Smooth muscle cell (in vitro differentiated cells): ENCODE data around the gene CNIH1. TPM values are rescaled to one million over a fixed set of nuclear protein-coding genes. Genes with fewer than 3 reads are reported as not detected.
"Not testable (repeated sequence)": the region's sequence is repeated elsewhere in the genome, so short reads cannot be mapped to it uniquely, and the experiment has no call there.

ENCODE experiments used
- DNase-seq: peaks from one replicate; lab custom pipeline; 2025; ENCODE audit not compliant: unreplicated experiment; lab: John Stamatoyannopoulos, UW
- H2AFZ ChIP-seq: fragments of 200-600 bp; sonication (generic); 2 replicates; pipeline ENCODE4 v1.6.0; 2016; ENCODE audit warnings: antibody characterized with exemption, low read depth, mild to moderate bottlenecking
- H3F3A ChIP-seq: fragments of 200-600 bp; sonication (generic); 2 replicates; pipeline ENCODE4 v1.6.0; 2017; ENCODE audit warnings: antibody characterized with exemption, low read depth
- H3K27ac ChIP-seq: fragments of 200-600 bp; sonication (generic); 2 replicates; pipeline ENCODE4 v1.5.1; 2016; ENCODE audit warnings: low read depth, mild to moderate bottlenecking
- H3K27me3 ChIP-seq: fragments of 200-600 bp; sonication (generic); 2 replicates; pipeline ENCODE4 v1.6.1; 2016; ENCODE audit warnings: low read depth, mild to moderate bottlenecking
- H3K36me3 ChIP-seq: fragments of 200-600 bp; sonication (generic); 2 replicates; pipeline ENCODE4 v1.5.1; 2016; ENCODE audit warnings: low read depth
- H3K4me1 ChIP-seq: fragments of 200-600 bp; sonication (generic); 2 replicates; pipeline ENCODE4 v1.5.1; 2016; ENCODE audit warnings: low read depth
- H3K4me2 ChIP-seq: fragments of 200-600 bp; sonication (generic); 2 replicates; pipeline ENCODE4 v1.6.0; 2016; ENCODE audit warnings: mild to moderate bottlenecking
- H3K4me3 ChIP-seq: fragments of 200-600 bp; sonication (generic); 2 replicates; pipeline ENCODE4 v1.5.1; 2016; ENCODE audit warnings: mild to moderate bottlenecking
- H3K79me2 ChIP-seq: fragments of 200-600 bp; sonication (generic); 2 replicates; pipeline ENCODE4 v1.6.0; 2016; ENCODE audit warnings: low read depth, mild to moderate bottlenecking
- H3K9ac ChIP-seq: fragments of 200-600 bp; sonication (generic); 2 replicates; pipeline ENCODE4 v1.6.0; 2016; ENCODE audit warnings: low read depth
- H3K9me3 ChIP-seq: fragments of 200-600 bp; sonication (generic); replicated peaks from 2 replicates; pipeline ENCODE4 v1.5.1; 2016; ENCODE audit warnings: low read depth
- H4K20me1 ChIP-seq: fragments of 200-600 bp; sonication (generic); 2 replicates; pipeline ENCODE4 v1.6.0; 2016; ENCODE audit warnings: low read depth
- CTCF ChIP-seq: fragments of 200-600 bp; sonication (generic); IDR thresholded peaks from 2 replicates; pipeline ENCODE4 v1.5.1; 2017; ENCODE audit warnings: borderline replicate concordance, mild to moderate bottlenecking, antibody characterized with exemption; ENCODE audit not compliant: insufficient read depth, poor library complexity, severe bottlenecking
- WGBS: methylation state at CpG from one replicate; pipeline ENCODE4 v1.1.7; 2016; ENCODE audit warnings: low lambda C conversion rate; 5-methylcytosine and 5-hydroxymethylcytosine counted together
- polyA plus RNA-seq: library from polyadenylated mRNA; unstranded; fragments of >200 nt; fragmentation: Nextera tagmentation; extraction: Ambion mirVana; gene quantifications from 2 replicates; pipeline ENCODE4 v1.2.1, GENCODE V29; 2016
- total RNA-seq: library from RNA; depleted of rRNA; stranded (reverse); fragments of >200 nt; gene quantifications from 2 replicates; pipeline ENCODE4 v1.2.3, GENCODE V29; 2014

Gene CNIH1
- total and polyA plus RNA-seq, 2 experiments from 2014 or later, result 133 to 172 TPM

- no peak overlapping the region for H3K9ac ChIP-seq
- H3K4me3 ChIP-seq, result no peak overlapping the region
- no peak overlapping the region for H3K27ac ChIP-seq
- H3K4me1 ChIP-seq, result no peaks in the 10 kb centered on the region
- no peaks in the 10 kb centered on the region for H3K27me3 ChIP-seq
- WGBS, result 80% methylated on average over 5 of the region's 5 CpGs
- TF ChIP-seq CTCF, result no peak
- H4K20me1 ChIP-seq, result no peaks in the 10 kb centered on the region
- H3K79me2 ChIP-seq, result no peaks in the 10 kb centered on the region
- no peak overlapping the region for H3K4me2 ChIP-seq
- H3K9me3 ChIP-seq, result no peaks in the 10 kb centered on the region
- H2AFZ ChIP-seq, result no peak overlapping the region
- H3F3A ChIP-seq, result no peaks in the 10 kb centered on the region
- no peak for DNase-seq
- H3K36me3 ChIP-seq, result no peaks in the 10 kb centered on the region
Observed at GRCh38 chr14:54446161-54446693, 5.1 kb upstream of the CNIH1 start.

GRCh38 chr14:54444681-54445080, 3.5 kb upstream of the CNIH1 start:
- no peak overlapping the region for H3K27ac ChIP-seq
- H3K9ac ChIP-seq, result no peak overlapping the region
- no peak for DNase-seq
- H3K4me3 ChIP-seq, result no peak overlapping the region
- no peaks in the 10 kb centered on the region for H3K27me3 ChIP-seq
- H4K20me1 ChIP-seq, result peaks cover 8% of the 10 kb centered on the region
- 84% methylated on average over 7 of the region's 7 CpGs for WGBS
- H3K4me2 ChIP-seq, result peak overlapping the region; percentile 55
- H3K9me3 ChIP-seq, result no peaks in the 10 kb centered on the region
- TF ChIP-seq CTCF, result no peak
- H3K79me2 ChIP-seq, result peaks cover 10% of the 10 kb centered on the region
- H2AFZ ChIP-seq, result no peak overlapping the region
- H3K4me1 ChIP-seq, result peaks cover 6% of the 10 kb centered on the region
- no peaks in the 10 kb centered on the region for H3K36me3 ChIP-seq
- H3F3A ChIP-seq, result no peaks in the 10 kb centered on the region

- Histone ChIP-seq H3F3A (no peaks in the 10 kb centered on the region), H4K20me1 (peaks cover 14% of the 10 kb centered on the region), H3K36me3 (no peaks in the 10 kb centered on the region), H3K27ac (no peak overlapping the region), H3K9me3 (no peaks in the 10 kb centered on the region), H3K4me2 (peak overlapping the region; percentile 55), H3K4me3 (no peak overlapping the region), H3K4me1 (peaks cover 13% of the 10 kb centered on the region), H3K79me2 (peaks cover 17% of the 10 kb centered on the region), H3K27me3 (no peaks in the 10 kb centered on the region), H2AFZ (no peak overlapping the region), H3K9ac (no peak overlapping the region)
- WGBS, result 38% methylated on average over 18 of the region's 18 CpGs
- no peak for TF ChIP-seq CTCF
- no peak for DNase-seq
Observed at GRCh38 chr14:54443981-54444380, 2.8 kb upstream of the CNIH1 start.

- H3K4me3 ChIP-seq, H3F3A ChIP-seq, H3K9ac ChIP-seq, H3K36me3 ChIP-seq, DNase-seq, H3K27ac ChIP-seq, H3K27me3 ChIP-seq, H2AFZ ChIP-seq, H3K9me3 ChIP-seq, H3K4me2 ChIP-seq: not testable (repeated sequence)
- Histone ChIP-seq H3K4me1 (peaks cover 23% of the 10 kb centered on the region), H4K20me1 (peaks cover 24% of the 10 kb centered on the region), H3K79me2 (peaks cover 27% of the 10 kb centered on the region)
- 98% methylated on average over 14 of the region's 23 CpGs for WGBS
Observed at GRCh38 chr14:54442961-54443360, 1.8 kb upstream of the CNIH1 start.
